Neural cell (in vitro differentiated cells): Measurements from ENCODE around the gene GTSE1. TPM values are rescaled to one million over a fixed set of nuclear protein-coding genes. Genes with fewer than 3 reads are reported as not detected.

Experiments used
- H2AFZ ChIP-seq: fragments of 200-600, 300-800 bp; sonication (generic), shearing (Covaris generic); 2 replicates; pipeline ENCODE4 v1.6.0; 2014; ENCODE audit warnings: low read depth, mild to moderate bottlenecking, antibody characterized with exemption, low read length, moderate library complexity
- H3F3A ChIP-seq: fragments of 200-600 bp; shearing (Covaris generic); 2 replicates; pipeline ENCODE4 v1.6.1; 2016; ENCODE audit warnings: mild to moderate bottlenecking, moderate library complexity, mixed read lengths, antibody characterized with exemption, low read length; ENCODE audit not compliant: insufficient read depth, poor library complexity, severe bottlenecking
- H3K27ac ChIP-seq: fragments of 200-600, 300-800 bp; sonication (generic), shearing (Covaris generic); 2 replicates; pipeline ENCODE4 v1.5.1; 2014; ENCODE audit warnings: mild to moderate bottlenecking, low read length, moderate library complexity
- H3K27me3 ChIP-seq: fragments of 300-800, 200-600 bp; sonication (generic), shearing (Covaris generic); 2 replicates; pipeline ENCODE4 v1.6.0; 2014; ENCODE audit warnings: mild to moderate bottlenecking, low read depth, low read length, moderate library complexity; ENCODE audit not compliant: insufficient read depth
- H3K36me3 ChIP-seq: fragments of 300-800, 200-600 bp; sonication (generic), shearing (Covaris generic); 2 replicates; pipeline ENCODE4 v1.5.1; 2014; ENCODE audit warnings: mild to moderate bottlenecking, antibody characterized with exemption, low read length, moderate library complexity; ENCODE audit not compliant: insufficient read depth
- H3K4me2 ChIP-seq: fragments of 300-800, 200-600 bp; sonication (generic), shearing (Covaris generic); 2 replicates; pipeline ENCODE4 v1.6.0; 2014; ENCODE audit warnings: mild to moderate bottlenecking, low read length
- H3K4me3 ChIP-seq: fragments of 300-800, 200-600 bp; sonication (generic), shearing (Covaris generic); 2 replicates; pipeline ENCODE4 v1.5.1; 2014; ENCODE audit warnings: mild to moderate bottlenecking, low read length, moderate library complexity
- H3K79me2 ChIP-seq: fragments of 200-600 bp; shearing (Covaris generic); replicated peaks from 2 replicates; pipeline ENCODE4 v1.6.0; 2014; ENCODE audit warnings: mild to moderate bottlenecking, low read length, moderate library complexity; ENCODE audit not compliant: insufficient read depth
- H3K9ac ChIP-seq: fragments of 300-800, 200-600 bp; sonication (generic), shearing (Covaris generic); 2 replicates; pipeline ENCODE4 v1.6.1; 2016; ENCODE audit warnings: mild to moderate bottlenecking, low read length, mixed read lengths
- H3K9me2 ChIP-seq: fragments of 200-600 bp; shearing (Covaris generic); 2 replicates; pipeline ENCODE4 v1.6.1; 2016; ENCODE audit warnings: mild to moderate bottlenecking, low read length, mixed read lengths; ENCODE audit not compliant: insufficient read depth
- H3K9me3 ChIP-seq: fragments of 200-600, 300-800 bp; sonication (generic), shearing (Covaris generic); 2 replicates; pipeline ENCODE4 v1.6.1; 2016; ENCODE audit warnings: mild to moderate bottlenecking, mixed run types, low read length, moderate library complexity, mixed read lengths
- H4K20me1 ChIP-seq: fragments of 200-600 bp; shearing (Covaris generic); 2 replicates; pipeline ENCODE4 v1.6.1; 2016; ENCODE audit warnings: mild to moderate bottlenecking, mixed run types; ENCODE audit not compliant: insufficient read depth
- EP300 ChIP-seq: fragments of 450-650 bp; conservative IDR thresholded peaks from 2 replicates; pipeline ENCODE4 v1.6.1; 2014; ENCODE audit warnings: antibody characterized with exemption, mild to moderate bottlenecking, moderate library complexity; ENCODE audit not compliant: poor library complexity, severe bottlenecking
- EZH2 ChIP-seq: fragments of 200-600, 300-800 bp; shearing (Covaris generic), sonication (generic); IDR thresholded peaks from 2 replicates; pipeline ENCODE4 v1.6.1; 2014; ENCODE audit warnings: antibody characterized with exemption, low read length, borderline replicate concordance, mild to moderate bottlenecking; ENCODE audit not compliant: insufficient read depth, poor library complexity, severe bottlenecking
- MXI1 ChIP-seq: fragments of 450-650 bp; conservative IDR thresholded peaks from 2 replicates; pipeline ENCODE4 v1.6.1; 2014; ENCODE audit warnings: antibody characterized with exemption, mild to moderate bottlenecking; ENCODE audit not compliant: poor library complexity, severe bottlenecking
- POLR2AphosphoS5 ChIP-seq: IDR thresholded peaks from 2 replicates; pipeline ENCODE4 v1.6.1; 2012
- RAD21 ChIP-seq: fragments of 450-650 bp; conservative IDR thresholded peaks from 2 replicates; pipeline ENCODE4 v1.6.1; 2014; ENCODE audit warnings: antibody characterized with exemption, mild to moderate bottlenecking, moderate library complexity
- SMC3 ChIP-seq: fragments of 450-650 bp; conservative IDR thresholded peaks from 2 replicates; pipeline ENCODE4 v1.6.1; 2014; ENCODE audit warnings: antibody characterized with exemption, mild to moderate bottlenecking, moderate library complexity; ENCODE audit not compliant: poor library complexity
- TAF1 ChIP-seq: IDR thresholded peaks from 2 replicates; pipeline ENCODE4 v1.6.1; 2012; ENCODE audit warnings: low read depth
- polyA plus RNA-seq: library from polyadenylated mRNA; depleted of rRNA; stranded (reverse); fragments of >200 nt; gene quantifications from 2 replicates; pipeline ENCODE4 v1.2.3, GENCODE V29; 2014
- TF ChIP-seq, protein P1 (sequence below): IDR thresholded peaks from 2 replicates; pipeline ENCODE4 v1.6.1; 2012; ENCODE audit warnings: borderline replicate concordance
- TF ChIP-seq, protein P2 (sequence below): fragments of 450-650 bp; IDR thresholded peaks from 2 replicates; pipeline ENCODE4 v1.5.1; 2014; ENCODE audit warnings: antibody characterized with exemption, mild to moderate bottlenecking, moderate library complexity; ENCODE audit not compliant: poor library complexity, severe bottlenecking

Gene GTSE1
- polyA plus RNA-seq, 1 donor from 2014 or later = 0.28 TPM

DNA sequence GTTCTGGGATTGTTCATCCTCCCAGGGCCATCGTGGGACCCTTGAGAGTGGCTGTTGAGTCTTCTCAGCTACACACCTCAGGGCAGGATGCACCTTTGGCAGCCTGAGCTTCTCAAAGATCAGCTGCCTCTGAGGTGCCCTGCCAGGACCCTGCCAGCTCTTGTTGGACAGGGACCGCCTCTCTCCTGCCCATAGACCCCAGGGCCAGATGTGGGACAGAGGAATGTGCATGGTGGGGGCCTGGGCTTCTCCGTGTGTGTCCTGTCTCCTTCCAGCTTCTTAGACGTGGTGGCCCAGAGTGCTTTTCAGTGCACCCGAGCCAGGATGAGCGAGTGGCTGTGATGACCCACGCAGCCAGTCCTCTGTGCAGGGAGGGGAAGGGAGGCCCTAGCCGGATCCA is 32.9 kb downstream of the GTSE1 start:
- Histone ChIP-seq H3K4me2 (no peak overlapping the region), H3K36me3 (no peaks in the 10 kb centered on the region), H3K4me3 (no peak overlapping the region), H3K9ac (no peak overlapping the region), H3K9me2 (no peaks in the 10 kb centered on the region), H3K27ac (no peak overlapping the region), H3K79me2 (no peaks in the 10 kb centered on the region), H3K27me3 (no peaks in the 10 kb centered on the region), H3K9me3 (no peaks in the 10 kb centered on the region), H4K20me1 (no peaks in the 10 kb centered on the region), H3F3A (no peaks in the 10 kb centered on the region), H2AFZ (no peak overlapping the region)
- no peak for TF ChIP-seq EP300
- TF ChIP-seq, protein P1, sequence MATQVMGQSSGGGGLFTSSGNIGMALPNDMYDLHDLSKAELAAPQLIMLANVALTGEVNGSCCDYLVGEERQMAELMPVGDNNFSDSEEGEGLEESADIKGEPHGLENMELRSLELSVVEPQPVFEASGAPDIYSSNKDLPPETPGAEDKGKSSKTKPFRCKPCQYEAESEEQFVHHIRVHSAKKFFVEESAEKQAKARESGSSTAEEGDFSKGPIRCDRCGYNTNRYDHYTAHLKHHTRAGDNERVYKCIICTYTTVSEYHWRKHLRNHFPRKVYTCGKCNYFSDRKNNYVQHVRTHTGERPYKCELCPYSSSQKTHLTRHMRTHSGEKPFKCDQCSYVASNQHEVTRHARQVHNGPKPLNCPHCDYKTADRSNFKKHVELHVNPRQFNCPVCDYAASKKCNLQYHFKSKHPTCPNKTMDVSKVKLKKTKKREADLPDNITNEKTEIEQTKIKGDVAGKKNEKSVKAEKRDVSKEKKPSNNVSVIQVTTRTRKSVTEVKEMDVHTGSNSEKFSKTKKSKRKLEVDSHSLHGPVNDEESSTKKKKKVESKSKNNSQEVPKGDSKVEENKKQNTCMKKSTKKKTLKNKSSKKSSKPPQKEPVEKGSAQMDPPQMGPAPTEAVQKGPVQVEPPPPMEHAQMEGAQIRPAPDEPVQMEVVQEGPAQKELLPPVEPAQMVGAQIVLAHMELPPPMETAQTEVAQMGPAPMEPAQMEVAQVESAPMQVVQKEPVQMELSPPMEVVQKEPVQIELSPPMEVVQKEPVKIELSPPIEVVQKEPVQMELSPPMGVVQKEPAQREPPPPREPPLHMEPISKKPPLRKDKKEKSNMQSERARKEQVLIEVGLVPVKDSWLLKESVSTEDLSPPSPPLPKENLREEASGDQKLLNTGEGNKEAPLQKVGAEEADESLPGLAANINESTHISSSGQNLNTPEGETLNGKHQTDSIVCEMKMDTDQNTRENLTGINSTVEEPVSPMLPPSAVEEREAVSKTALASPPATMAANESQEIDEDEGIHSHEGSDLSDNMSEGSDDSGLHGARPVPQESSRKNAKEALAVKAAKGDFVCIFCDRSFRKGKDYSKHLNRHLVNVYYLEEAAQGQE = no peak
- TF ChIP-seq POLR2AphosphoS5 = no peak
- TF ChIP-seq EZH2 = no peak
- TF ChIP-seq, protein P2, sequence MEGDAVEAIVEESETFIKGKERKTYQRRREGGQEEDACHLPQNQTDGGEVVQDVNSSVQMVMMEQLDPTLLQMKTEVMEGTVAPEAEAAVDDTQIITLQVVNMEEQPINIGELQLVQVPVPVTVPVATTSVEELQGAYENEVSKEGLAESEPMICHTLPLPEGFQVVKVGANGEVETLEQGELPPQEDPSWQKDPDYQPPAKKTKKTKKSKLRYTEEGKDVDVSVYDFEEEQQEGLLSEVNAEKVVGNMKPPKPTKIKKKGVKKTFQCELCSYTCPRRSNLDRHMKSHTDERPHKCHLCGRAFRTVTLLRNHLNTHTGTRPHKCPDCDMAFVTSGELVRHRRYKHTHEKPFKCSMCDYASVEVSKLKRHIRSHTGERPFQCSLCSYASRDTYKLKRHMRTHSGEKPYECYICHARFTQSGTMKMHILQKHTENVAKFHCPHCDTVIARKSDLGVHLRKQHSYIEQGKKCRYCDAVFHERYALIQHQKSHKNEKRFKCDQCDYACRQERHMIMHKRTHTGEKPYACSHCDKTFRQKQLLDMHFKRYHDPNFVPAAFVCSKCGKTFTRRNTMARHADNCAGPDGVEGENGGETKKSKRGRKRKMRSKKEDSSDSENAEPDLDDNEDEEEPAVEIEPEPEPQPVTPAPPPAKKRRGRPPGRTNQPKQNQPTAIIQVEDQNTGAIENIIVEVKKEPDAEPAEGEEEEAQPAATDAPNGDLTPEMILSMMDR = no peak
- no peak for TF ChIP-seq MXI1

DNA sequence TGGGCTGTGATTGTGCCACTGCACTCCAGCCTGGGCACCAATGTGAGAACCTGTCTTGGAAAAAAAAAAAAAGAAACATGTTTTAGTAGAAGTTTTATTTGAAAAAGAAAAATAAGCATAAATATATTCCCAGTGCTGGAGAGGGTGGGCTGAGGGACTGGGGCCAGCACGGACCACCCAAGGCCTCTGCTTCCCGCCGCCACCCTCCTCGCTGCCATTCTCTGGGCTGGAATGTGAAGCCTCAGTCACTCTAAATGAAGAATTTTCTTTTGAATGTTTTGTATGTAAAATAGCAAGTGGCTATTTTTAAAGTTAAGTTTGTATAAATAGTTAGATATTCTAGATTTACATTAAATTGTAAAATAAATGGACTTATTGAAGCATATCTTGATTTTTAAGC is 33.8 kb downstream of the GTSE1 start:
- Histone ChIP-seq H3K79me2 (no peaks in the 10 kb centered on the region), H3K9me2 (no peaks in the 10 kb centered on the region), H3K9me3 (no peaks in the 10 kb centered on the region), H3K36me3 (no peaks in the 10 kb centered on the region), H3F3A (no peaks in the 10 kb centered on the region), H4K20me1 (no peaks in the 10 kb centered on the region), H3K9ac (no peak overlapping the region), H3K27me3 (no peaks in the 10 kb centered on the region), H3K4me2 (no peak overlapping the region), H2AFZ (no peak overlapping the region), H3K4me3 (no peak overlapping the region), H3K27ac (no peak overlapping the region)
- TF ChIP-seq RAD21 = no peak
- TF ChIP-seq, protein P2 = no peak
- no peak for TF ChIP-seq MXI1
- TF ChIP-seq, protein P1 = no peak
- no peak for TF ChIP-seq EZH2
- TF ChIP-seq EP300 = no peak
- TF ChIP-seq POLR2AphosphoS5 = no peak
- TF ChIP-seq SMC3 = no peak
- no peak for TF ChIP-seq TAF1
